HG03565 (cell line): ENCODE results near the gene SLAMF7.
"Not testable (repeated sequence)": the region's sequence is repeated elsewhere in the genome, so short reads cannot be mapped to it uniquely, and the experiment has no call there.

ENCODE experiments used
- ATAC-seq: cut with Tn5 transposase; IDR thresholded peaks from one replicate; pipeline ENCODE4 v1.9.1; 2021; ENCODE audit warnings: mild to moderate bottlenecking, moderate library complexity; ENCODE audit not compliant: unreplicated experiment

SLAMF7 gene, protein sequence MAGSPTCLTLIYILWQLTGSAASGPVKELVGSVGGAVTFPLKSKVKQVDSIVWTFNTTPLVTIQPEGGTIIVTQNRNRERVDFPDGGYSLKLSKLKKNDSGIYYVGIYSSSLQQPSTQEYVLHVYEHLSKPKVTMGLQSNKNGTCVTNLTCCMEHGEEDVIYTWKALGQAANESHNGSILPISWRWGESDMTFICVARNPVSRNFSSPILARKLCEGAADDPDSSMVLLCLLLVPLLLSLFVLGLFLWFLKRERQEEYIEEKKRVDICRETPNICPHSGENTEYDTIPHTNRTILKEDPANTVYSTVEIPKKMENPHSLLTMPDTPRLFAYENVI

DNA sequence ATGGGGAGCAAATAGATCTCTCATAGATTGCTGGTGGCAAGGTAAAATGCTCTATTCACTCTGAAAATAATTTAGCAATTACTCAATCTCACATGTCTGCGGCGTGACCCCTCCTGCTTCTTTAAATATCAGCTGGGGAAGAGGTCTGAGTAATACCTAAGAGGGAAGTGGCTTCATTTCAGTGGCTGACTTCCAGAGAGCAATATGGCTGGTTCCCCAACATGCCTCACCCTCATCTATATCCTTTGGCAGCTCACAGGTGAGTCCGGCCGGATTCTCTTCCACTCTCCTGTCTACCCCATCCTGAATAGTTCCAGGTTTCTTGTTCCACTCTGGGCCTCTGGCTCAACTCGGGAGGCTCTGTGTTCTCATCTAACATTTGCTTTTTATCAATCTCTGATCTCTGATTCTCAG, at the start of gene SLAMF7:
Gene SLAMF7 (plus strand): TSS at position 150 of the 414 bp plus-strand sequence. CDS start 55 bp downstream, at position 205.
- ATAC-seq = peak; percentile 53

DNA sequence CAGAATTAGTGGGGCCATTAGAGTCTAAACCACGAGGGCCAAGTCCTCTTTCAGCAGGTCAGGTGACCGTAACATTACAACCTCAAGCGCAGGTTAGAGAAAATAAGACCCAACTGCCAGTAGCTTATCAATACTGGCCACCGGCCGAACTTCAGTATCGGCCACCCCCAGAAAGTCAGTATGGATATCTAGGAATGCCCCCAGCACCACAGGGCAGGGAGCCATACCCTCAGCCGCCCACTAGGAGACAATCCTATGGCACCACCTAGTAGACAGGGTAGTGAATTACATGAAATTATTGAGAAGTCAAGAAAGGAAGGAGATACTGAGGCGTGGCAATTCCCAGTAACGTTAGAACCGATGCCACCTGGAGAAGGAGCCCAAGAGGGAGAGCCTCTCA, 46.7 kb upstream of the SLAMF7 start:
- not testable (repeated sequence) for ATAC-seq

DNA sequence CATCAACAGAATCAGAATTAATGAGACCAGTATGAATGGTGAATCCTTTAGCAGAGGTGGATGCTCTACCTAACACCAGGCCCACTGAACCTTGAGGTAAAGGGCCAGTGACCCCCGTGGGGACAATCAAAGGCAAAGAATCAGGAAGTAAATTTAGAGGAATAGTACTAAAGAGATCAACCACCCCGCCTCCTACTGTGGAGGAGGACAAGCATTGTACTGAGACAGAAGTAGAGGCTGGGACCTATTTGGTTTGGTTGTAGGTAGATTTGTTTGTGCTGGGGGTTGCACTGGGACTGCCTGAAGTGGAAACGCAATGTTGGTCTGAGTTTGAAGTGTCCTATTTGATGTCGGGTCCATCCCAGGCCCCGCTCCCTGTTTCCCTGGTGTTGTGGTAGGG, 36.9 kb upstream of the SLAMF7 start:
- no peak for ATAC-seq

DNA sequence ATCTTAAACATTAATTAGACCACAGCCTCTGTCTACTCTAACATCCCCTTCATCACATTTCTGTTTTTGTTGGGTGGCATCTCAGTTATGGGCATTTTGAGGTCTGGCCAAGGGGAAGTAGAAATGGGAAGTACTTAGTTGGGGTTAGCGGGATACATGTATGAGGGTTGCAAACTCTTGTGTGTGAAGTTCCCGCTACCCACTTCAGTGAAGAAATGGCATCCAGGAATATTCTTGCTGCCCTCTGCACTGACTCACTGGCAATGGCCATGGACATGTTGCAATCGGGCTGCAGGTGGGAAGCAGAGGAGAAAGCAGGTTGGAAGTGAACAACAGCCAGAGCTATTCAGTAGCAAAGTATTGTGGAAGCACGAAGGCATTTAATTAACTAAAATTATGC, 34.8 kb upstream of the SLAMF7 start:
- no peak for ATAC-seq

DNA sequence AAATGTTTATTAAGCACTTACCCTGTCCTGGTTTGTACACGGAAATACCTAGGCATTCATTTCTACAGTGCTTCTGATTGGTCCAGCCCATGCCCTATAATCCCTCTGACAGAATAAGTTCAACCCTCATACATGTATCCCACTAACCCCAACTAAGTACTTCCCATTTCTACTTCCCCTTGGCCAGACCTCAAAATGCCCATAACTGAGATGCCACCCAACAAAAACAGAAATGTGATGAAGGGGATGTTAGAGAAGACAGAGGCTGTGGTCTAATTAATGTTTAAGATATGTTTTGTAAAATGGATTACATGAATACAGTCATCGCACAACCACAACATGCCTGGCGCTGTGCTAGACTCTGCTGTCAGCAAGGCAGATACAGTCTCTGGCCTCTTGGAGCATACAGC, 33.8 kb upstream of the SLAMF7 start:
- ATAC-seq = not testable (repeated sequence)

DNA sequence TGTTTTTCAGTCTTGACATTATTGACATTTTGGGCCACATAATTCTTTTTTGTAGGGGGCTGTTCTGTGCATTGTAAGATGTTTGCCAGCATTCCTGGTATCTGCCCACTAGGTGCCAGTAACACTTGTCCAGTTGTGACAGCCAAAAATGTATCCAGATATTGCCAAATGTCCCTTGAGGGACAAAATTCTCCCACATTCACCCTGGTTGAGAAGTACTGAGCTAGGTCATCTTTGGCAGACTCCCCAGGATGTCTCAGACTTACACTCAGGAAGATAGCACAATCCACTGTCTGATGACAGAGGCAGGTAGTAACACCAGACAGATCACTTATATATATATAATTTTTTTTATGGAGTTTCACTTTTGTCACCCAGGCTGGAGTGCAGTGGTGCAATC, 33.3 kb upstream of the SLAMF7 start:
- ATAC-seq = no peak

DNA sequence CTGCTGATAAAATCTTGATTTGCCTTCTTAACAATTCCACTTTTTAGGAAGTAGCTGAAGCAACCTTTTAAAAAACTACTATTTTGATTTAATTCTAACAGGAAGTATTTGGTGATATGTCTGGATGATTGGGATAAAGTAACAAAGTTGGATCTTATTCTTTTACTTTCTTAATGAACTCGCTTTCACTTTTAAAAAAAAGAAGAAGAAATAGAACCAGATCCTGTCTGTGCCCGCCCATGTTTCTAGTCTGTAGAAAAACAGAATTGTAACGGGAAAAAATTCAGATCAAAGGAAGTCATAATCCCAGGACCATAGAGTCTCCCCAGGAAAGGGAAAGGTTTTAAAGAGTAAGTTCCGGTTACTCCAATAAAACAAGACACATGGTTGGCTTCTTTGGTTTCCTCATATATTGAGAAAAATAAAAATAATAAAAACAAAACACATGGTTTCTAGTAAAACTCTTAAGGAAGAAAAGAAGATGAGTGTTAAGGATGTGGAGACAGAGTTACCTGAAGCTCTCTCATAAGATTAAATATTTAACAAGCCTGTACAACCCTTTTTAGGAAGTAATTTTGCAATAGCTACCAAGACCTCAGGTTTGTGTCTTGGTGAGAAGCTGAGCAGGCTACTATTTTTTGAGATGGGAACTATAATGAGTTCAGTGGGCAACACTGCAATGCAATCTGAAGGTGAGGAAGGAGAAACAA, 32.4 kb upstream of the SLAMF7 start:
- ATAC-seq = no peak

DNA sequence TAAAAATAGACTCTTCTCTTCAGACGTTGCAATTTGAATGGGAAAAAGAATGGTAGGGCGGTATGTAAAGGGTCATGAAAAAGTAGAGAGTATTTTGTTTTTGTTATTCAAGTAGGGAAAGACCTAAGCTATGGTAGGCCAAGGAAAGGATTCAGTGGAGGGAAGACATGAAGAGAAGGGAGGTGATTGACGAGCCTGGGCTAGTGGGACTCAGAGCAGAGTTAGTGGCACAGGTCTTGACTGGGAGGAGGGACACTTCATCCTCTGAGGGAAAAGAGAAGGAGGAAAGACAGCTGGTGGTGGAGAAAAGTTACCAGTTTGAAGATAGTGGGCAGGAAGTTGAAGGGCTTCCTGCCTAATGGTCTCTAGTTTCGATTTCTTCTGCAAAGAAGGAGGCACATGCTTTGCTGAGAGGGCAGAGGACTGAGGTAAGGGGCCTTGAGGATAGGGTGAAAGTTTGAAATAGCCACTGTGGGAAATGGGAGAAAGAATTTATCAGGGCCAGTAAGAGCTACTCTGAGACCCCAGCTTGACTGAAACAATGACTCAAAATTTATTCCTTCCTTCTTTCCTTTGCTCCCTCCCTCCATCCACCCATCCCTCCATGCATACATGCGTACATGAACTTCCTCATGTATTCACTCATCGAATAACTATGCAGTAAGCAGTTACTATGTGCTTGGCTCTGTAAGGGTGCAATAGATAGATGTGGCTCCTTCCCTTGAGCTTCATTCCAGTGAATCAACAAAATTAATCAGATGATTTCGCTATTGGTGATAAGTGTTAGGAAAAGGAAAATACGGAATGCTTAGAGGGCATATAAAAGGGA, 31.6 kb upstream of the SLAMF7 start:
- ATAC-seq = no peak

DNA sequence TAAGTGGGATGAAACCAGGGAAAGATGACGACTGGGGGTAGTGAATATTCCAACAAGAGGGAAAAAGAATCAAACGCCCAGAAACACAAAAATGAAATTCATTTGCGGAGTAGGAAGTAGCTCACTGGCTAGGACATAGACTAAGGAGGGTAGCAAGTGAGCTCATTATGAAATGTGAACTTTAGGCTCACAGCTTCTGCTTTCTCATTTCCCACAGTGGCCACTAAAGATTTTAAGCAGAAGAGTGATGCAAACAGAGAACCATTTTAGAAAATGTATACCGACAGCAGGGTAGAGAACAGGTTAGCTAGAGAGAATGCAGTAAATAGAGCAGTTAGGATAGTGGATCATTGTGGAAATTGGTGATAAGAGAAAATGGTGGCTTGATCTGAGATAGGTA, 30.9 kb upstream of the SLAMF7 start:
- ATAC-seq = no peak

DNA sequence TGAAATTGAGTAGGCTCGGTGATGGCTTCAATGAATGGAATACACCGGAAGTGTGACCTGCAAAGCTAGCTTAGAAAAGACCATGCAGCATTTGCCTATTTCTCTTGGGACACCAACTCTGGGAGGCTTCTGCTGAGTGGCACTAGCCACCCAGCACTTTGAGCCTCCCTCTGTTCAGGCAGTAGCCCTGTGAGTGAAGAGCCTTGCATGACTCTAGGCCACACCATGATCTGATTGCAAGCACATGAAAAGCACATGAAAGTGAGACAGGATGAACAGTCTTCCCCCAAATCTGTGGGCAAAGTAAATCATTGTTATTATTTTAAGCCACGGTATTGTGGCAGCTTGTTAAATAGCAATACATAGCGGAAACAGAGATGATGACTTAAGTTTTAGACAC, 30.2 kb upstream of the SLAMF7 start:
- ATAC-seq = no peak

DNA sequence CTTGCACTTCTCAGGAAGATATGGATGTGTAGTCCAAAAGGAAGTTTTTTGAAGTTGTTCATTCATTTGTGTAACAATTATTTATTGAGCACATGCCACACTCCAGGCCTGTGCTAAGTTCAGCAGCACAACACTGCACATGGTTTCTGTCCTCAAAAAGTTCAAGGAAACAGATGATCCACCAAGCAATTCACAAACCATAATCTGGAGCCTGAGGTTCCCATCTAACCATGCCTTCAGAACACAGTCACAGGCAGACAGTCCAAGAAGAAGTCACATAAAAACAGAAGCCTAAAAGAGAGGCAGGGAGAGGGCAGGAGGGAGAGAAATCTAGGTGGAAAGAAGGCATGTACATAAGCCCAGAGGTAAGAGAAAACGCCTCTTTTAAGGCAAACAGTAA, 29.3 kb upstream of the SLAMF7 start:
- ATAC-seq = no peak

DNA sequence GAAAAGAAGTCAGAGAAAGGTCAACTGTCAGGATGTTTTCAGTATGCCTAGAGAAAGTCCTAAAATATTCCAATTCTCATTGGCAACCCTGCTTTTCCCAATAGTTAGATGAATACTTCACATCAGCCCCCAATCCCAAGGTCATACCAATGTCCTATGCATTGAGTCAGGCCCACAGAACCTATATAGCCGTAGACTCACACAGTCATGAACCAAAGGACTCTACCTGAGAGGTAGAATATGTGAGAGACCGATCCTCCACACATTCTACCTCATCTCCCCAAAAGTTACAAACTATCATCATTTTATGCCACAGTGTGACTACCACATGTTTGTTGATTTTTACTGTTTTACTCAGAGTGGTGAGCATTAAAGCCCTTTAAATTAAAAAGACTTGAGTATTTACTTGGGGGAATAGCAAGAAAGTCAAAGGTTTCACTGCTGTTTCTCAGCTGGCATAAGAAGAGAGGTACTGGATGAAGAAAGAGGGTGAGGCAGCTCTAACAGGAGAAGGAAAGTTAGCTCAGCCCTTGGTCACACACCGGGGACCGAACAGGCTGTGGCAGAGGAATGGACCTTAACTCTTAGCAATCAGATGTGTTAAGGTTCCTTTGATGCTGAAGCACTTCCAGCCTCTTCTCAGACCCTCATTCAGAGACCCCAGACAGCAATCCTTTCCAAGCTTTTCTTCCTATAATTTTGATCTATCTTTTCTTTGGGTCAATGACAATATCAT, 28.4 kb upstream of the SLAMF7 start:
- ATAC-seq = no peak

DNA sequence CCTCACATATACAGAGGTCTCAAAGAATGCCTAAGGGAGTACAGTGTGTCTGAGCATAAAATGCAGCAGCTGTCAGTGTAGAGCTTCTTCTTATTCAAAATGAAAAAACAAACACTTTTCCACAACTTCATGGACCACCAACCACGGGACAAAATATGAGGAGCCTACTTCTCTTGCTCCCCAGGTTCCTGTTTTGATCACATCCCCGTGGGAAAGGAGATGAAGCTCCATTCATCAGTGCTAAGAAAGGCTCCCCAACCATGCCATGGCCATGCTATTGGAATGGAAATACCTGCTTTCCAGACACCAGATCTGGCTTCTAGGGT, 27.8 kb upstream of the SLAMF7 start:
- ATAC-seq = no peak

DNA sequence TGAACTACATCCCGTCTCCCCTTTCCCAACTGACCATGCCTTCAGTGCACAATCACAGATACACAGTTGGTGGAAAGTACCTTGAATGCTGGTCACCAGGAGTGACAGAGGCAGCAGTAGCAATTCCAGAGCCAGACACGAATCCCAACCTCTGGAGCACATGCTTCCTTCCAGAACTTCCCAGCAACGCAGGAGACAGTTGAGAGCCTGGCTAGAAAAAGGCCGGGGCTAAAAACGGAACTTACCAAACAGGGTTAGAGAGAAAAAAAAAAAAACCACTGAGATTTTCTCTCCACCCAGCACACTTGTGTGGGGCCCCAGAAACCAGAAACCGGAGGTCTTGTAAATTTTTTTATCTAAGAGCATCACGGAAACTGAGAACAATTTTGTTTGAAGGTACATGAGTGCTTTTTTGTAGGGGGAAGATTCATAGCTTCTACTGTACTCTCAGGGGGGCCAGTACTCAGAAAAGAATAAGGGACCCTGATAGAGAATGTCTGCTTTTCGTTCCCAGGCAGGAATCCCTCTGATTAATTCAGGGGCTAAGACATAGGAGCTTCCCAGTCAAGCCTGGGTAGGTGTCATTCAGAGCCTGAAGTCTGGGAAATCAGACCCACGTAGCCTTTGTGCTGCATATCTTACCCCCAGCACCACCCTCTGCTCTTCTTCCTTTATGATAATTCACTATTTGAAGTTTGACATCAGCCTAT, 27.3 kb upstream of the SLAMF7 start, which contains the start of gene CD48:
Gene CD48 (minus strand): TSS at position 221 of the 710 bp plus-strand sequence. CDS start 59 bp downstream, at position 162.
- ATAC-seq = peak; percentile 30

DNA sequence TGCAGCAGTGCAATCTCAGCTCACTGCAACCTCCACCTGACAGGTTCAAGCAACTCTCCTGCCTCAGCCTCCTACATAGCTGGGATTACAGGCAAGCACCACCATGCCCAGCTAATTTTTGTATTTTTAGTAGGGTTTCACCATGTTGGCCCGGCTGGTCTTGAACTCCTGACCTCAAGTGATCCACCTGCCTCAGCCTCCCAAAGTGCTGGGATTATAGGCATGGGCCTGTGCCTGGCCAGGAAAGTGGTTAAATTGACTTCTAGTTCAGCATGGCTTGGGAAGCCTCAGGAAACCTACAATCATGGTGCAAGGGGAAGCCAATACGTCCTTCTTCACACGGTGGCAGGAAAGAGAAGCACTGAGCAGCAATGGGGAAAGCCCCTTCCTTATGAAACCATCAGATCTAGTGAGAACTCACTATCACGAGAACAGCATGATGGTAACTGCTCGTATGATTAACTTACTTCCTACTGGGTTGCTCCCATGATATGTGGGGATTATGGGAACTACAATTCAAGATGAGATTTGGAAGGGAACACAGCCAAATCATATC, 26.4 kb upstream of the SLAMF7 start:
- ATAC-seq = peak; percentile 34

DNA sequence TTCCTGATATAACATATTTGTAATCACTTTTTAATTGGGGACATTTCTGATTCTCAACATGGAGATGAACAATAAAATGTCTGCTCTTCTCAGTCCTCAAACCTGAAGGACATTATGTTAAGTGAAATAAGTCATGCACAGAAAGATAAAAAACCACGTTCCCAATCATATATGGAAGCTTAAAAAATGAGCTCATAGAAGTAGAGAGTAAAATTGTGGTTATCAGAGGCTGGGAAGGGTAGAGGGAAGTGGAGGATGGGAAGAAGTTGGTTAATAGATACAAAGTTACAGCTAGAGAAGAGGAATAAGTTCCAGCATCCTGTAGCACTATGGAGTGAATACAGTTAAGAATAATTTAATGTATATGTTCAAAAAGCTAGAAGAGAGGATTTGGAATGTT, 25.9 kb upstream of the SLAMF7 start:
- no peak for ATAC-seq

DNA sequence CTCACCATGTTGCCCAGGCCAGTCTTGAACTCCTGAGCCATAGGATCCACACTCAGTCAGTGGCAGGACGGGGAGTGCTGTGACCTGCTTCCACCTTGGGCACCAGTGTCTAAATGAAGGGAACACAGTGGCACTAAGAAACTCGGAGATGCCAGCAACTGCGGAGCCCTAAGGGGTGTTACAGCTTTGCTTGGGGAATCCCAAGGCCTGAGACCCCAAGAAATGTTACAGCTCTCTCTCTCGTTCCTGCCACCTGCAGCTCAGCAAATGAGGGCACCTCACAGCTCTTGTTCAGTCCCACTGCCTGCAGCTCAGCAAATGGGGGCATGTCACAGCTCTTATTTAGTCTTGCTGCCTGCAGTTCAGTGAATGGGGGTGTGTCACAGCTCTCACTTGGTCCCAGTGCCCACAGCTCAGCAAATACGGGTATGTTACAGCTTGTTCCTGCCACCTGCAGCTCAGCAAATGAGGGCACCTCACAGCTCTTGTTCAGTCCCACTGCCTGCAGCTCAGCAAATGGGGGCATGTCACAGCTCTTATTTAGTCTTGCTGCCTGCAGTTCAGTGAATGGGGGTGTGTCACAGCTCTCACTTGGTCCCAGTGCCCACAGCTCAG, 24.9 kb upstream of the SLAMF7 start:
- not testable (repeated sequence) for ATAC-seq

DNA sequence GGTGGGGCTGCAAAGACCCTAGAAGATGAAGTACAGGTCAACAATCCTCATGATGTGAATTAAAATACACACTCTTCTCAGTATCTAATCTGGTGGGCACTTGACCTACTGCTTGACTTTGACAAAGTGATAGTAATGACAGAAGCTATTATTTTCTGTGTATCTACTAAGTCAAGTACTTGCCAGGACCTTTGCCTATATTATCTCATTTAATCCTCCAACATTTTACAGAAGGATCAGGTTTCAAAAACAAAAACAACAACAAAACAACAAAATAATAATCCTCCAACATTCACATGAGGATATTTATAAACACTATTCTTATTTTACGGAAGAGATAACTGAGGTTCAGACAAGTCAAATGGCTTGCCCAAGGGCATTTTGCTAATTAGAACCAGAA, 23.0 kb upstream of the SLAMF7 start:
- no peak for ATAC-seq

DNA sequence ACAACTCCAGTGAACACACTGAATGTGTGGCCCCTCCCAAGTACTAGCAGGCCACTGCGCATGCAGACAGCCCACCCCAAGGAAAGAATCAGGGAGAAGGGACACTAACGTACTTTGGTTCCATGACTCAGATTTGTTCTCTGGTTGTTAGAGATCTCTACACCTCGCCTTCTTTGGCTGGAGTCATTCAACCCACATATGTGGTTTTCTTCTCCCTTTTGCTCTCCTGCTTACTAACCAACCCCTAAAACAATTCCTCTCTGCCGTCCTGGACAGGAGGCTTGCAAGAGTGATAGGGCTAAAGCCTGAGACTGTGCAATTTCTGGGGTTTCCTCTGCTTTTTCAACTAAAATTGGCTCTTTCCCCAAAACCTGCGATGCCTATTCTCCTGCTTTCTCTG, 21.7 kb upstream of the SLAMF7 start:
- no peak for ATAC-seq

DNA sequence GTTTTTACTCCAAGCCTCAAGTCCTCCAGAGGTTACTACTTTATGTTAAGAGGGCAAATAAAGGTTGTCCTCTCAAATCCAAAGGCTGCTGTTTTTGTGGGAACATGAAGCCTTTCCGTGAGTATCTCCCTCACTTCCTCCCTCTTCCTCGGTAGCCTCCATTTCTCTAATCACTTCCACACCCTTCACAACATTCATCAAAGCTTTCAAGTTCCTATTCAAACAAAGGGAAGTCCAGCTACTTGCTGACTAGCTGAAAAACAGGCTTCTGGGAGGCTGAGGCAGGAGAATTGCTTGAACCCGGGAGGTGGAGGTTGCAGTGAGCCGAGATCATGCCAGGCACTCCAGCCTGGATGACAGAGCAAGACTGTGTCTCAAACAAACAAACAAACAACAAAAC, 20.8 kb upstream of the SLAMF7 start:
- no peak for ATAC-seq
